Embryonic facial prominence (tissue), 1 donor: ENCODE measurements around the gene MYO1H.

Experiments
- DNase-seq: peaks from one replicate; pipeline ENCODE4 v3.0.0-alpha.2; 2016; ENCODE audit errors: extremely low spot score

MYO1H gene

DNA sequence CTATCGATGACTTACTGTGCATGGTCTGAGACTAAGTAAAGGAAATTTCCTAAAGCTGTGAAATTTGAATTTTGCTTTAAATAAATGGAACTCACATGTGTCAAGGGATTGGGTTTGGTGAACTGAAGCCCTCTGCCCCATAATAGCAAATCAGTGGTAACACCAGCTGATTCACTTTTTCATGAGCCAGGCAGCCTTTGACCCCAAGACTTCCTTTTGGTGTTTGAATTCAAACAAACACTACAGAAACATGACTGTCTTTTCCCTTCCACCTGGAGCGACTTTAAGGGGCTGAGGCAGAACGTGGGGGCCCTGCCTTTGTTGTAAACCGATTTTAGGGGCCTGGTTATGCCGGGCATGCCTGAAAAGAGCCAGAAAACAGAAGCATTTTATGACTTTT is 100.6 kb downstream of the MYO1H start:
- DNase-seq, result no peak

GRCh38 chr12:109448707-109449390 is 101.1 kb downstream of the MYO1H start:
- no peak for DNase-seq

- no peak for DNase-seq
Observed at GRCh38 chr12:109449845-109450532, 102.3 kb downstream of the MYO1H start.

DNA sequence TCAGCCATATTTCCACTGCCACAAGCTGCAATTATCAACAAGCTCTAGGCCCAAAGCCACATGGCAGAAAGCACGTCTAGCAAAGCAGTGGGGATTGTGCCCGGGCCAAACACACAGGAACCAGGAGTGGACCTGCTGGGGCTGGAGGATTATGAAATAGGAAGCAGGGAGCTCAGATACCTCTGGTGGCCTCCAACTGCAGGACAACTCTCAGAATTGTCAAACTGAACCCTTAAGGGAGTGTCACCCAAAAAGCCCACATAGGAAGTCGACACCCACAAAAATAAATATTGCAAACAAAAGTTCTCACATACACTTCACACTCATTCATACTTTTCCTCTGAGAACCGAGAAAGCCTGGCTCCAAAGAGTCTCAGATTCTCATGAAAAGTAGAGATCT is 103.3 kb downstream of the MYO1H start:
- no peak for DNase-seq

DNA sequence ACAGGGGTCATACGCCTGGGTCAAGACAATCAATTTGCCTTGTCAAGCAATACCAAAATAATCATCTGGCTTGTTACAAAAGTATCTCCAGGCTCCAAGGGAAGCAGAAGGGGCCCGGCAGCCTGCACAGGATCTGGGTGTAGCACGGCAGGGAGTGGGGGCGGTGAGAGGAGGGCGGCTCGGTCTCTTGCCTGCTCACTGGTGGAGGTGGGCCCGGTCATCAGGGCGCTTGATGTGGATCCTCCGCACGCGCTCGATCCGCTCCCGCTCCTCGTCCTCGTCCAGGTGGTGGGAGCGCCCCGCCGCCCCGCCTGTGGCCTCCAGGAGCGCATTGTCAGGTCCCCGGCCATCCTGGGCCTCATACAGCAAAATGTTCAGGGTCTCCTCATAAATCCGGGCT is 103.7 kb downstream of the MYO1H start:
- no peak for DNase-seq

DNA sequence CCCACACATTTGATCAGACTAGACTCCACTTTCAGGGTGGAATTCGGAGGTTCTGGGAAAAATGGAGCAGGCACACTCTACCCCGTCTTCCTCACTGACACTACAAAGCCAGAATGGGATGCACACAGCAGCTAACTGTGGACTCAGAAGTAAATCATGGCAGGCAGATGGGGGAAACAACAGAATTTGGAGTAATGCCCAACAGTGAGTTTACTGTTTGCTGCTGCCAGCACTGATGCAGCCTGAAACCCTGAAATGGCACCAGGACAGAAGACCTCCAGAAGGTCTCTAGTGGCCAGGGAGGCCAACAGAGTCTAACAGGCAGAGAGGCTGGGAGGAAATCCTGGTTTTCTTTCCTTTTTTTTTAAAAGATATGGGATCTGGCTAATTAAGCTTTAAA is 104.8 kb downstream of the MYO1H start:
- no peak for DNase-seq

- no peak for DNase-seq
Observed at GRCh38 chr12:109455706-109456105, 108.0 kb downstream of the MYO1H start.

DNA sequence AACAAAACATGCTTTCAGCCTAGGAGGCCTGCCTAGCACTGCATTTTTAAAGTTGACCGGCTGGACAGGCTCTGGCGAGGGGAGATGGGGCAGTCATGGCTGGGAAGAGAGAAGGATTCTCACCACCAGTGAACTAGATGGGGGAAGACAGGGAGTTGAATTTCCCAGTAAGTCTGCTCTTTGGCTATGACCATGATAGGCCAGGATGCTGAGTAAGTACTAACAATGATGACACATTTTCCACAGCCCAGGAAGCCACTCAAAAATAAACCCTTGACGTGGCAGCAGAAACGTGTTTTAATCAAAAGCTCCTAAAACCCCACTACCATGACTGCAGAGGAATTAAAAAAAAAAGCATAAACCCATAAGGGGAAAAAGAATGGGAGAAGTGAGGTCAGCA is 110.4 kb downstream of the MYO1H start:
- DNase-seq, result no peak

- DNase-seq, result no peak
Observed at GRCh38 chr12:109458771-109459208, 111.1 kb downstream of the MYO1H start.

DNA sequence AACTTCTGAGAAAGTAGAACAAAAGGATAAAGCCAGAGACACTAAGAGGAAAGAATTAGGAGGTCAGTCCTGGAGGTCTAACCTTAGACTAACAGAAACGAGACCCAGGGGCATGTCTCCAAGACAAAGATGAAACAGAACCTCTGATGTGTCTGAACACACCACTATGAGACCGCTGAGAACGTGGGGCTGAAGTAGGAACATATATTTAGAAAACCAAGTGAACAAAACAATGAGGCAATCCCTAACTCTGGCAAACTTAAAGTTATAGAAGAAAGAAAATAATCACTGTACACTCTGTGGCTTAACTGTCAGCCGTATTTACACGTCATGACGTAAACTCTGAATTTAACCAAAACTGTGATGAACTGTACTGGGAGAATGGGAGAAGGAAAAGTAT is 111.5 kb downstream of the MYO1H start:
- no peak for DNase-seq

- DNase-seq, result no peak
Observed at GRCh38 chr12:109460538-109460937, 112.8 kb downstream of the MYO1H start.

DNA sequence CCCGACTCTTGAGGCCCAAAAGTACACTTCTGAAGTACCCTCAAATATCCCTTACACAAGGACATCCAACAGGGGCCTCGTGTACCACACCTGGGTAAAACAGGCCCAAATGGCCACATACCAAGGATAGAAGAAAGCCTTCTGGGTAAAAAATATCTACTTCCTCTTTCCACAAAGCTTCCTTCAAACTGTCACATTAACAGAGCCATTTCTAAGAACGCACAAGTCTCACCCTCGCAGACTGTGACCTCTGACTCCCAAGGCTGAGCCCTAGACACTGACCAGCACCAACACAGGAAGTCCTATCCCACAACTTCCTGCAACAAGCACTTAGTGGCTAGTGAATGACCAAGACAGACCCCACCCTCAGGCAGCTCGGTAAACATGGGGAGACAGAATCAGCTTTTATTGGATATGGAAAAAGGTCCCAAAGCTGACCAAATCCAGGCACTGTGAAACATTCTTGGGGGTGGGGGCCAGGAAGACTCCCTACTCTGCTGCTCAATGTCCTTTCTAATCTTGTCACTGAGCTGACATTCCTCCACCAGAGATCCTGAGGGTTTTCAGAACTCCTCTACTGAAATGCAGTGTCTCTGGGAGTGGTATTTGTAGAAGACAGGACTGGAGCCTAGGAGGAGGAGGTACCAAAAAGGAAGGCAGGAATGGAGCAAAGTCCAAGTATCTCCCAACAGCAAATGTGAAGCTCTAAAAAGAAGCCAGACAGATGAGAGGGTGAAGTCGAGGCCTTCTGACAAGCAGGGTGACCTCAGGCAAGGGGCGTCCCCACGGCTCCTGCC is 113.5 kb downstream of the MYO1H start:
- DNase-seq, result no peak

DNA sequence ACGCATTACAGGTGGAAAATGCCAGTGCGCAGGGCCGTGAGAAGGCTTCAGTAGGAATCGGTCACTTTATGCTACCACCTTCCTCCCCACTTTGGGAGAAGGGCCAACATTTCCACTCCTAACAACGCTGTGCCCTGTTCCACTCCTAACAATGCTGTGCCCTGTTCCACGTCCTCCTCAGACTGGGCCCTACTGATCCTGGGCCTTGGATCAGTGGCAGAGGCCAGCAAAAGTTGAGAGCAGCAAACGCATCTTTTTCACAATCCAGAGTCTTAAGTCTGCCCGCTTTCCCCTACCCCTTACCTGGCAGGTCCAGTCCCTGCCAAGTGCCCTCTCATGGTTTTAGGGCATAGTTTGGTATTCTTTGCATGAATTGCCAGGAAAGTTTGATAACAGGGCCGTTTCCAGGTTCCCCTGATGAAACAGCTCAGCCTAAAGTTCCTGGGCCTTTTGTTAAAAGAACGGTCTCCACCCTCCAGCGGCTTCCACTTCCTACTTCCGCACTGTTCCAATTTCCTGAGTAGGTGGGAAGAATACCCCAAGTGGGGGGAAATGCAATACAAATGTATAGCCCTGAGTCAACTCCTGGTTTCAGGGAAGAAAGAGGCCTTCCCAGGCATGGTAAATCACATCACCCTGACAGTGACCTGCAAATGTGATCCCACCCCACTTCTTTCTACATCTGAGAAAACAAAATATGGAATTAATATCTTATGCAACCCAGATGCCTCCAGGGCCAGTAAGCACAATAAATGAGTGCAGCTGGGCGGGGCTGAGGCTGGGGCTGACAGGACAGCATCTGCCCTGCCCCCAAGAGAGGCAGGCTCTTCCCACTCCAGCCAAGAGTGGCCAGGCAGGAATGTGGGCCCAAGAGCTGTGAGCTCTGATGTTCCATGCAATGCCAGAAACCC is 114.4 kb downstream of the MYO1H start:
- DNase-seq, result peak; percentile 53

GRCh38 chr12:109462868-109463692 is 115.4 kb downstream of the MYO1H start:
- DNase-seq, result peak; percentile 86

DNA sequence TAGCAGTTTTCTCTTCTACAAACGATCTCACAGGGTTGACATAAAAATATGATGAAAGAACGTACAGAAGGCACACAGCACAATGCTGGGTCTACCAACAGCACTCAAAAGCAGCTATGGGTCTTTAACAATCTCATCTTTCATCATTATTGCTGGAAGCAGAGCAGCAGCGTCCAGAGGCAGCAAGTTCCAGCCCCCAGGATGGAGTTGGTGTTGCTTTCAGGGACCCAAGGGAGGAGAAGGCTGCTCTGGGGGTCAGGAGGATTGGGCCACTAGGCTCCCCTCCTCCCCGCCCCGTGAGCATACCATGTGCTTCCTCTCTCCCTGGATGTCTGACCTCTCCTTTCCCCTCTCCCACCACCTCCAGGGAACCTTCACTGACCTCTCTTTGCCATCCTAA is 116.1 kb downstream of the MYO1H start:
- no peak for DNase-seq

GRCh38 chr12:109464642-109465351 is 117.1 kb downstream of the MYO1H start:
- DNase-seq, result no peak

GRCh38 chr12:109466305-109466704 is 118.6 kb downstream of the MYO1H start:
- no peak for DNase-seq

DNA sequence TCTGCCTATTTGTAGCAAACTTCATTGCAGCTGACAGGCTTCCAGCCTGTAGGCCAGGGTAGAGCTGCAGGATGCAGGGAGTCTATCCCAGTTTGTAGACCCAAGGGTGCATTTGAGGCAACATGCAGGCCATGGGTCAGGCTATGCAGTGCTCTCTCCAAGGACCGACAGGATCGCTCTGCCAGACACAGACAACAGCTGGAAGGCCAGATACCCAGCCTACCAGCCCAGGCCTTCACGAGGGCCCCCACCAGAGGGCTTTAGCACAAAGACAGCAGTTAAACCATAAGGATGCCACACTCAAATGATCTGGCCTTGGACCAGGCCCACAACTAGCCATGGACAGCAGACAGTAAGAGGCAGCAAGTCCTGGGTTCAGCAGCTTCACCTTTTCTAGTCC is 119.1 kb downstream of the MYO1H start:
- DNase-seq, result no peak

DNA sequence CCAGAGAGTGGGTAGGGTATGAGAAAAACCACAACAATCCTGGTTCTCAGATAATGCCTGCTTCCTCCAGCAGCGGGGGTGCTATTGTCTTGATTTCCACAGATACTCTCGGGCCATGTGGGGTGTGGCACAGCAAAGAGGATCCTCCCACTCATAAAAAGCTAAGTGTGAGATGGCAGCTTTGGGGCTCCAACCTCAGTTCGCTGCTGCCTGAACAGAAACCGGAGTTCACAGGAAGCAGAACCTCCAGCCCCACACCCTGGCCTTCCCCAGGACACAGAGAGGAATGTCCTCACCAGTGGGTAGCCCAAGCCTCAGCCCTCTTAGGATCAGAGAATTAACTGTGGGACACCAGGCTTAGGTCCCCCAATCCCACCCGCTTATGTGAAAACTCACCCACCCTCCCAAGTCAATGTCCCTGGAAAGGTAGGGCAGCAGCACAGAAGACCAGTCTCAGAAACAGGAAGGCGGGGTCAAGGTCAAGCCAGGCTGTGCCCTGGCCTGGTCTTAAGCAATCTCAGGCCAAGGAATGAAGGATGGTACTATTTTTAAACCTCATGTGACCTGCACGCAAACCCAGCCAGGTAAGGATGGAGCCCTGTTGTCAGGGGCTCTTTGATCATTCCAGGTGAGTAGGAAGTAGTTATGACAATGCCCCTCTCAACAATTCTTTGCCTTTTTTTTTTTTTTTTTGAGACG is 120.4 kb downstream of the MYO1H start:
- no peak for DNase-seq

GRCh38 chr12:109469517-109469916 is 121.8 kb downstream of the MYO1H start:
- no peak for DNase-seq
